ENCODE results near the gene PIGV.
"Not testable (repeated sequence)": the region's sequence is repeated elsewhere in the genome, so short reads cannot be mapped to it uniquely, and the experiment has no call there.

Gene PIGV

DNA sequence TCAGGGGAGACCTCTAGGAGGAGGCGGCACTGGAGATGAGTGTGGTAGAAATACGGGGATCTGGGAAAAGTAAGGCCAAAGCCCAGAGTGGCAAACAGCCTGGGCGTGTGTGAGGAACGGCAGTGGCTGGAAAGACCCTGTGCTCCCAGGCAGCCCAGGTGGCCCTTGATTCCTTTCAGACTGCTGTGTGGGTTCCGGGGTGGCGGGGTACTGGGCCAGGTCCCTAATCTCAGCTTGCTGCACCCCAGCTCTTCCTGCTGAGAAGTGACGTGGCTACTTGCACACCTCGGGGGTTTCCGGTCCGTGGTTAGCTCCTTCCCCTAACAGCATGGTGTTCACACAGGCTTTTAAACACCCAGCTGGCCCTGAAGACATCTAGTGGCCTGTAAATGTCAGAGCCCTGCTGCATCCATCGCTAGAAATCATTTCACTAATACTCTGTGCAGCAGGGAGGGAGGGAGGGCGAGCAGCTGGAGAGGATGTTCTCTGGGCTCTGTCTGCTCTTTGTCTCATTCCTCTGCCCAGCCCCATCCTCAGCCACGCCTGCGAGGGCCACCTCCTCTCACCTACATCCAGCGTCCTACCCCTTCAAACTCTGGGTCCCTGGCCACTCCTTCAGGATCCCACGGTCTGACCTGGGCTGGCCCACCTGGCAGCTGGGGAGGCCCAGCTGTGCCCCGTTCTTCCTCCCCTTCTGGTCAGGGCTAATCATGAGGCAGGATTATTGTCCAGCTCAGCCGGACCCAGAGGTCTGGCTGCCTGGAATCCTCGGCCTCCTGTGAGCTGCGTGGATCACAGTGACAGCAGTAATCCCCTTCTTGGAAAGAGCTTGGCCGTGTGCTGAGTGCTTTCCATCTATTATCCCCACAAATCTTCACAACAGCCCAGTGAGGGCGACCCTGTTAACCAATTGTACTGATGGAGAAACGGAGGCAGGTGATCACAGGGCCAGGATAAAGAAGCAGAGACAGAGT is 46.0 kb downstream of the PIGV start:
- DNase-seq (ENCODE audit: low read depth), result peak; percentile 46

DNA sequence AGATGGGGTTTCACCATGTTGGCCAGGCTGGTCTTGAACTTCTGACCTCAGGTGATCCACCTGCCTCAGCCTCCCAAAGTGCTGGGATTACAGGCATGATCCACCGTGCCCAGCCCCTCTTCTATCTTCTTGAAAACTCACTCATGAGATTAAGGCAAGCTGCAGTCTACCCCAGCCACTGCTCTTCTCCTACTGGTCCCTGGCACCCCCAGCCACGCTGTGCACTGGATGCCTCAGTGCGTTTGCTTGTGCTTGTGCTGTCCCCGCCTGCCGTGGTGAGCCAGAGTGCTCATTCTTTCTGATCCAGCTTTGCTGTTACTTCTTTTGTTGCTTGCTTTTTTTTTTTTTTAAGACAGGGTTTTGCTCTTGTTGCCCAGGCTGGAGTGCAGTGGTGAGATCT is 49.9 kb downstream of the PIGV start:
- DNase-seq (ENCODE audit: low read depth), result not testable (repeated sequence)

DNA sequence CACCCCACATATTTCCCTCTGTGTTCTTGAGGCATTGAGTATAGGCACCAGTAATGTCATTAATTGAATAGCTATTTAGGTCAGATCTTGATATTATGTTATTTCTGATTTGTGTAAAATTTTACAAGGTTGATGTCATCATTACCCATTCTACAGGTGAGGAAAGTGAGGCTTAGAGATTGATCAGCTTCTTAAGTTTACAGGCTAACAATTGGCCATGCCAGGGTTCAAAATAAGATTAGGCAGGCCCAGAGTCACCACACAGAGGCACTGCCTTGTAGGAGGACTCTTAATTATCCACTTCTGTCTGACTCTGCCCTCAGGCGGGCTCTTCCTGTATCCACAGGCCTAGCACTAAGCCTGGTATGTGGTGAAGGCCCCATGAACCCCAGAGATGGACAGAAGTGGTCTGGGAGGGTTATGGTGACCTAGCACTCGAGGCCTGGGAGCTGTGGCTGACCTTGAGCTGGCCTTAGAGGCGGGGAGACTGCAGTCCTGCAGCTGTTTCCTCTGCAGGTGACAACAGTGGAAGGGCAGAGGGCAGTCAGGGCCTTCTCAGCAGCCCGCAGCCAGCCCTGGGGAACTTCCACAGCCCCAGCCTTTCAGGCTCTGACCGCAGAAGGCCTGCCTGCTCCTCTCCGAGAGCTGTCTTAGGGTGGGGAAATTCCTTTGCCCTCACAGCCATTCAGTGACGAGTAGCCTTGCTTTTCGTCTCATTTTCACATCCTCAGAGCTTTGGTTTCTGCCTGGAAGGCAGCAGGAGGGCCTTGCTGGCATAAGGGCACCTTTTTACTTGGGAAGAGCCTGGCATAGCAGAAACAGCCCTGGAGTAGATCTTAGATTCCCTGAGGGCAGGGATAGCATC is 51.0 kb downstream of the PIGV start:
- no peak for DNase-seq (ENCODE audit: low read depth)

DNA sequence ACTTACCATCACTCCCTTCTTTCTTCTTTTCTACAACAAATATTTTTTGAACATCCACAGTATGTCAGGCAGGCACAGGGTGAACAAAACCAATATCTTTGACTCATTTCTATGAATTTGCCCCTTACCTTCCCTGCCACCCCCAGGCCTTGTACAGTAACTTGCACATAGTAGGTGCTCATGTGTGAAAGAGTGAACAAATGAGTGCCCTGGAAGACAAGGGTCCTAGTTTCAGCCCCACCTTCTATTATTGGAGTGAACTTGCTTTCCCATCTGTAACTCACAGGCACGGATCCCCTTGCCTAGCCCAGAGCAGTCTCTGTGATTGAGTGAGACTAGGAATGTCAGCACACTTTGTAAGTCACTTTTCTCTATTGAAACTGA is 51.6 kb downstream of the PIGV start:
- no peak for DNase-seq (ENCODE audit: low read depth)

DNA sequence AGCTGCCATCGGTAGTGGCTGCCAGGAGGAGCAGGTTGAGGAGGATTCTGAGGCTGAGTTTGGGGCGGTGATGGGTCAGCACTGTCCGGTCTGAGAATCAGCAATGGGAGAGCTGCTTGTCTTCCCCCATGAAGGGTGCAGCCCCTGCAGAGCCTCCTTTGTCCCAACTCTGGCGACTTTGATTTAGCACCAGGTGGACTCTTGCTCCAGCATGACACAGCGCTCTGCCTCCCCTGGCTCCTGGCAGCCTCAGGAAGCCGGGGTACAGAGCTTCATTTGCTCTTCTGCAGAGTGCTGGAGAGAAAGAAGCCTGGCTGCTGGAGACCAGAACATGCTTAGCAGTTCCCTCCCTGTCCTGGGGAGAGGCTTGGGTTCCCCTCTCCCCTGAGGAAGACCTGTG is 52.0 kb downstream of the PIGV start:
- no peak for DNase-seq (ENCODE audit: low read depth)

DNA sequence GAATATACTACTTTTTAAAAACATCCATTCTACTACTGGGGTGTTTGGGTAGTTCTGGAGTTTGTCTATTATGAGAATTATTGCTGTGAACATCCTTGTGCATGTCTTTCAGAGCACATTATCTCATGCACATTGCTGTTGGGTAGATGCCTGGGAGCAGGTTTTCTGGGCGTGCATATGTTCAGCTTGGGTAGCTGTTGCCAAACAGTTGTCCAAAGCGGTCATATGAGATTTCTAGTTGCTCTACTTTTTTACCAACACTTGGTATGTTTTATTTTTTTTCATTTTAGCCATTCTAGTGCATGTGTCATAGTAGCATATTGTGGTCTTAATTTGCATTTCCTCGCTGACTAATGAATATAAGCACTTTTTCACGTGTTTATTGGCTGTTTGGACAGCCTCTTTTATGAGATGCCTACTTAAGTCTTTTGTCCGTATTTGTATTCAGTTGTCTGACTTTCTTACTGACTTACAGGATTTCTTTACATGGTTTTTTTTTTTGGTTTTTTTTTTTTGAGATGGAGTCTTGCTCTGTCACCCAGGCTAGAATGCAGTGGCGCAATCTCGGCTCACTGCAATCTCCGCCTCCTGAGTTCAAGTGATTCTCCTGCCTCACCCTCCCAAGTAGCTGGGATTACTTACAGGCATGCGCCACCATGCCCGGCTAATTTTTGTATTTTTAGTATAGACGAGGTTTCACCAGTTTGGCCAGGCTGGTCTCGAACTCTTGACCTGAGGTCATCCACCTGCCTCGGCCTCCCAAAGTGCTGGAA is 56.9 kb downstream of the PIGV start:
- DNase-seq (ENCODE audit: low read depth), result no peak

DNA sequence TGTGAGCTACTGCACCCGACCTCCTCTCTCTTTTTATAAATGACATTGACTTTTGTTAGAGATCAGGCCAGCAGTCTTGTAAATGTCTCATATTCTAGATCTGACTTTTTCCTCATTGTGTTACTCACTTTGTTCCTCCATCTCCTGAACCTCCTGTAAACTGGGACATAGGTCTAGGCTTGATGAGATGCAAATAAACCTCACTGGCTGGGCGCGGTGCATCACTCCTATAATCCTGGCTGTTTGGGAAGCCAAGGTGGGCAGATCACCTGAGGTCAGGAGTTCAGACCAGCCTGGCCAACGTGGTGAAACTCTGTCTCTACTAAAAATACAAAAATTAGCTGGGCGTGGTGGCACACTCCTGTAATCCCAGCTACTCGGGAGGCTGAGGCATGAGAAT is 60.1 kb downstream of the PIGV start:
- not testable (repeated sequence) for DNase-seq (ENCODE audit: low read depth)
